ENCODE results near the gene NTN1.

NTN1 gene

DNA sequence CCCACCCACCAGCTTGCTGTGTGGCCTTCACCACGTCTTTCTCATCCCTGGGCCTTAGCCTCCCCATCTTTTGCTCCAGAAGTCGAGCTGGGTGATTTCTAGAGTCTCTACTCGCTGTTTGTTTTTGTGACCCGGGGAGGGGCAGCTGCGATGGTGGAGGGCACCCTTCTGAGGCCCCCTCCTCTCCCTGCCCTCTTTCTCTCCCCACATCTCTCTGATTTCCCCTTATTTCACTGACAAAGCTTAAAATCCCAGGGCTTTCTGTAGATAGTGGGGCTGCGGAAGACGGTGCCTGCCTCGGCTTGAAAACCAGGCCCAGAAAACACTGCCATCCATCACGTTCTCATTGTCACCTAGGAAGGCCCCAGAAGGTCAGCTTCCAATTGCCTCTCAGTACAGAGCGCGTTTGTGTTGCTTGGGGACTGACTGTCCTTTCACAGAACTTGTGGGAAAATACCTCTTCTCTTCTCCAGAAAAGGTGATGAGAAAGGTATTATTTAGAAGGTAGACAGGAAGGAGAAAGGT is 95.1 kb downstream of the NTN1 start:
- no peak for DNase-seq (ENCODE audit: extremely low read depth, low read depth)

DNA sequence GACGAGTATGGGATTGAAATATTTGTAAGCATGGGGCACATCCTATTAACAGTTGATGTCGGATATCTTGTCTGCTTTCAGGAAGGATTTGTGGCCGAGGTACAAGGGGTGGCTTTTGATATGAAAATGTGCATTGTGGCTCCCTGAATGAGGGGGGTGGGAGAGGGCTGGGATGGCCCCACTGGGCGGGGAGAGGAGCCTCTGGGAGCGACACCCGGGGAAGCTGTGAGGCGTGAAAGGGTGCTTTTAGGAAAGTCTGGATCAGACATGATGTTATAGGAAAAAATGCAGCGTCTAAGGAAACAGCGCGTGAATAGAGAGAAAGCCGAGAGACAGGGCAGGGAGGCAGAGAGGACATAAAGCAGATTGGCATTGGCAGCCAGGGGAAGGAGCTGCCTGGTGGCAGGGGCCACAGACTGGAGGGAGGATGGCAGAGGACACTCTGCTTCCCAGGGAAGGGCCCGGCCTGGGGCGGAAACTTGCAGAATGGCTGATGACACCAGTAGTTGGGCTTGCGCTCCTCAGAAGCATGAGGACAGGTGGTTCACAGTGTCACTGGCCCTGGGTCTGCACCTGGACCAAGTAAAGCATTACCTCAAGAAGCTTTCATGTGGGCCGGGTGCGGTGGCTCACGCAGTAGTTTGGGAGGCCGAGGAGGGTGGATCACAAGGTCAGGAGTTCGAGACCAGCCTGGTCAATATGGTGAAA is 95.7 kb downstream of the NTN1 start:
- TF ChIP-seq, protein P1, sequence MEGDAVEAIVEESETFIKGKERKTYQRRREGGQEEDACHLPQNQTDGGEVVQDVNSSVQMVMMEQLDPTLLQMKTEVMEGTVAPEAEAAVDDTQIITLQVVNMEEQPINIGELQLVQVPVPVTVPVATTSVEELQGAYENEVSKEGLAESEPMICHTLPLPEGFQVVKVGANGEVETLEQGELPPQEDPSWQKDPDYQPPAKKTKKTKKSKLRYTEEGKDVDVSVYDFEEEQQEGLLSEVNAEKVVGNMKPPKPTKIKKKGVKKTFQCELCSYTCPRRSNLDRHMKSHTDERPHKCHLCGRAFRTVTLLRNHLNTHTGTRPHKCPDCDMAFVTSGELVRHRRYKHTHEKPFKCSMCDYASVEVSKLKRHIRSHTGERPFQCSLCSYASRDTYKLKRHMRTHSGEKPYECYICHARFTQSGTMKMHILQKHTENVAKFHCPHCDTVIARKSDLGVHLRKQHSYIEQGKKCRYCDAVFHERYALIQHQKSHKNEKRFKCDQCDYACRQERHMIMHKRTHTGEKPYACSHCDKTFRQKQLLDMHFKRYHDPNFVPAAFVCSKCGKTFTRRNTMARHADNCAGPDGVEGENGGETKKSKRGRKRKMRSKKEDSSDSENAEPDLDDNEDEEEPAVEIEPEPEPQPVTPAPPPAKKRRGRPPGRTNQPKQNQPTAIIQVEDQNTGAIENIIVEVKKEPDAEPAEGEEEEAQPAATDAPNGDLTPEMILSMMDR (IDR thresholded peaks at IDR 0.05; ENCODE audit: low read depth, low read length): no peak
- DNase-seq (ENCODE audit: extremely low read depth, low read depth): no peak

More for the DNA sequence above, 95.1 kb downstream of the NTN1 start:
- TF ChIP-seq, protein P1 (IDR thresholded peaks at IDR 0.05; ENCODE audit: low read depth, low read length): no peak

DNA sequence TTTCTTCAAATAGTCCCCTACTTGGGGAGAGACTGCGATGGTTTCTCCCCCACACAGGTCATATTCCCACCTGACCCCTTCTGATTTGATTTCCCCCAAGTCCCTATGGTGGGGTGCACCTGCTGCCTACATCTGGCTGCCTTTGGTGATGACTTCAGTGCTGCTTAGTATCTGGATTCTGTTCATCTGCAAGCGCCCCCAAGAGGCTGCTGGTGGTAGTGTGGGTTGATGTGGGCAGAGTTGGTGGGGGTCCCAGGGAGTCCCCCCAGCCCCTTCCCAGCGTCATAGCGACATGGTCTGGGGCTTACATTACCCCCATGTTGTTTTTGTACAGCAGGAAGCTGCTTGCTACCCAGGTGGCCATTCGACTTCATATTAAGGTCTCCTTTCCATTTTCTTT is 99.2 kb downstream of the NTN1 start:
- TF ChIP-seq, protein P1 (IDR thresholded peaks at IDR 0.05; ENCODE audit: low read depth, low read length): peak; percentile 18
- DNase-seq (ENCODE audit: extremely low read depth, low read depth): no peak

DNA sequence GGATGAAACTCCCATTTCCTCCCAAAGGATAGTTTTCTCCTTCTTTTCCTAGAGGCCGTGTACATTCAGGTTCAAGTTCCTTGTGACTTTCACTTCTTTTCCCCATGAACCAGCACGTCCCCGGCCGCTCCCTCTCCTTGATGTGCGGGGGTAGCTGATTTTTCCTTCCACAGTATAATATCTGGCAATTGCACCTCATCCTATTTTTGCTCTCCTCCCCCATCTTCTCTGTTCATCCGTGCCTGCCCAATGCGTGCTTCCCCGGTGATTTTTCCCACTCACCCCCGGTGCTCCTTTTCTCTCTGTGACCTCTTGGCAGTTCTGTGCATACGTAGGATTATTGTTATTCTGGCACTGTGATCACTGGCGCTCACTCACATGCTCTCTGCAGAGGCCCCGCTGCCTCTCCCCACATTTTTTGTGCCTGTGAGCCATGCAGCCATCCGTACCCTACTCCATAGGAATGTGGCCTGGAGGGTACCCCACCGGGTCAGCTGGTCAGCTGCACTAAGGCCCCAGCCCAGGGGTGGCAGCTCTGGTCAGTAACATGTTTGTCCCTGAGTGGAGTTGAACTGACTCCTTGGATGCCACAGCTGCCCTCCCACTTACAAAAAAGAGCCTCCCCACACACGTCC is 100.0 kb downstream of the NTN1 start:
- DNase-seq (ENCODE audit: extremely low read depth, low read depth): no peak
- TF ChIP-seq, protein P1 (IDR thresholded peaks at IDR 0.05; ENCODE audit: low read depth, low read length): no peak

DNA sequence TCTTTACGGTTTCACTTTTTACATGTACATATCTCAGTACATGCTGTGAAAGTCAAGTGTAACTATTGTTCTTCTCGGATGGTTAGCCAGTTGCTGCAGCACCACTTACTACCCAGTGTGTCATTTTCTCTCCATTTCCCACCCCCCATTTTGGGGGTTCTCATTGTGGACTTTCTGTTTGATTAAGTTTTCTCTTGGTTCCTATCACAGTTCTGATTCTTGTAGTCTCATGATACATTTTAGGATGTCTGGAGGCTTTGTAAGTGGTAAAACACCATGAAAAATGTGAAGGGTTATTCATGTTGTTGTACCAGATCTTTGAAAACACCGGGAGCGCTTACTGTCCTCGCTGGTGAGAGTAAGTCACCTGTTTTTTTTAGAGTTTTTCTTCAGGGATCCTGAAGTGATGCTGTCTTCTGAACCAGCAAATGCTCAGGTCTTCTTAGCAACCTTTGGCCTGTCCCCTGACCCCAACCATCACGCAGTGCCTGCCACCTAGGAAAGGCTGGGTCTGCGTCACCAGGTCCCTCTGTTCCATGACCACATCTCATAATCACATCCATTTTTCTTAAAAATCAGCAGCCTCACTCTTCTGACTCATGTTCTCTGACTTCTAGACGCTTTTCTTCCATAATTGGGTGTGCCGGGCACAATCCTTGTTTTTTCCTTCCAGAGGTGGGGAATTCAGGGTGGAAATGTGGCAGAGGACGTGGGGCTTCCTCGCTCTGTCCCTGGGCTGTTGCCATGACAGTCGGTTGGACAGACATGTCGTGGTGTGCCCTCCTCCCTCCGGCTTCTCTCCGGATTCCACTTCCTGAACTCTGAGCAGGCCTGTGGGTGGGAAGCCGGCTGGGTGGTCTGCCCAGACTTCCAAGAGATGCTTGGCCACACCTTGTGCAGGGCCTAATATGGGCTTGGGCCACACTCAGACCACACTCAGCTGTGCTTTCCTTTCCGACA is 102.6 kb downstream of the NTN1 start:
- TF ChIP-seq, protein P1 (IDR thresholded peaks at IDR 0.05; ENCODE audit: low read depth, low read length): no peak
- no peak for DNase-seq (ENCODE audit: extremely low read depth, low read depth)

DNA sequence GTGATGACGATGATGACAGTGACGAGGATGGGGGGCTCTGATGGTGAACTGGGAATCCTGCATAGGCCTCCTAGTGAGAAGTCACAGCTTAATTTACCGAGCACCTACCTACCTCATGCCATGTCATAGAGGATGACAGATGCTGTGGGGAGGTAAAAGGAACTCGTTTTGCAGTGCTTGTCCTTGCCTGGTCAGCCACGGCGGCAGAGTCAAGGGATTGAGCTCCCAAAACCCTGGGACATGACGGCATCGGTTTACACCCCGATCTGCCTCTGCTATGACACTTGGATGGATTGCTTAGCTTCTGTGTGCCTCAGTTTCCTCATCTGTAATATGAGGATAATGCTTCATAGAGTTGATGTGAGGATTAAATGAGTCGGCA is 103.2 kb downstream of the NTN1 start:
- TF ChIP-seq, protein P1 (IDR thresholded peaks at IDR 0.05; ENCODE audit: low read depth, low read length): no peak
- DNase-seq (ENCODE audit: extremely low read depth, low read depth): no peak
